Activated CD8-positive, alpha-beta memory T cell treated with anti-CD3 and anti-CD28 coated beads, Interleukin-2, amount 50 U/mL, for 1 hour (primary cell): ENCODE measurements around the gene WDR83.
"Not testable (repeated sequence)": the region's sequence is repeated elsewhere in the genome, so short reads cannot be mapped to it uniquely, and the experiment has no call there.

Source experiments
- DNase-seq: peaks from one replicate; pipeline ENCODE4 v3.0.0-alpha.2; 2020; ENCODE audit errors: extremely low read depth

The WDR83 gene, protein sequence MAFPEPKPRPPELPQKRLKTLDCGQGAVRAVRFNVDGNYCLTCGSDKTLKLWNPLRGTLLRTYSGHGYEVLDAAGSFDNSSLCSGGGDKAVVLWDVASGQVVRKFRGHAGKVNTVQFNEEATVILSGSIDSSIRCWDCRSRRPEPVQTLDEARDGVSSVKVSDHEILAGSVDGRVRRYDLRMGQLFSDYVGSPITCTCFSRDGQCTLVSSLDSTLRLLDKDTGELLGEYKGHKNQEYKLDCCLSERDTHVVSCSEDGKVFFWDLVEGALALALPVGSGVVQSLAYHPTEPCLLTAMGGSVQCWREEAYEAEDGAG

DNA sequence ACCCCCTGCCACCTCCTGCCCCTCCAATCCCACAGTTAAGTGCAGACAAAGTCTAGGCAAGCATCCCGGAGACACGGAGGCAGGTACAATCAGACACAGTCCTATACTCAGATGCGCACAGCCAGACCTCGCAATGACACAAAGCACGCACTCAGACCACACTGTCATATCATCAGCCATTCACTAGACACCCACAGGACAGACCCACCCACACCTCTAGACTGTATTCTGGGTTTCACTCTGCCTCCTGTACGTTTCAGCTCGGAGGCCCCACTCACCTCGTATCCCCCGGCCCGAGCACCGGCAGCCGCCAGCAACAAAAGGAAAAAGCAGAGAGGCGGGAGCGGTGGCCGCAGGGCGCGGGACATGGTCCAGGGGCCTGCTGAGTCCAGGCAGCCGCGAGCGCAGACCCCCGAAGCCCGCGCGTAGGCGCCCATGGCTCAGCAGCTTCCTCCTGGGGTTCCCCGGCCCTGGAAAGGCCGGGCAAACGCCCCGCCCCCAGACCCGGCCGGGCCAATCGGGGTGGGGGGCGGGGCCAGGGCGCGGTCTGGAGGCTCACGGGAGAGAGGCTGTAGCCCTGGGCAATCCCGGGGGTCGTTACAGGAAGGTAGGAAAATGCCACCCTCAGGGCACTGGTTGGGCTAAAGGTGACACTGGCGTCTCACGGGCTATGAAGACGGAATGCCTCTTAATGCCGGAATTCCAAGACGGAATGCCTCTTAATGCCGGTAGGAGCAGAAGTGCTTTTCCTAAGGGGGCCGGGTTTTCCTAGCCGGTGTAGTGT, at the start of gene WDR83, which contains the start of gene MAN2B1:
Gene WDR83 (plus strand): TSS at position 543 of the 784 bp plus-strand sequence. CDS start 2,984 bp downstream, outside the sequence.
Gene MAN2B1 (minus strand): TSS at position 478 of the 784 bp plus-strand sequence. CDS start 41 bp downstream, at position 437.
- peak; percentile 29 for DNase-seq

DNA sequence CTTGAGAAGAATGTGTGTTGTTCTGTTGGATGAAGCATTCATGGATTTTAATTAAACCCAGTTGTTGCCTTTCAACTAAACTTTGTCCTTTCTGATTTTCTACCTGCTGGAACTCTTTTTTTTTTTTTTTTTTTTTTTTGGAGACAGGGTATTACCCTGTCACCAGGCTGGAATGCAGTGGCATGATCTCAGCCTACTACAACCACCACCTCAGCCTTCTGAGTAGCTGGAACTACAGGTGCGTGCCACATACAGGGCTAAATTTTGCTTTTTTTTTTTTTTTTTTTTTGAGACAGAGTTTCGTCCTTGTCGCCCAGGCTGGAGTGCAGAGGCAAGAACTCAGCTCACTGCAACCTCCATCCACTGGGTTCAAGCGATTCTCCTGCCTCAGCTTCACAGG, 49.0 kb upstream of the WDR83 start:
- DNase-seq = no peak

DNA sequence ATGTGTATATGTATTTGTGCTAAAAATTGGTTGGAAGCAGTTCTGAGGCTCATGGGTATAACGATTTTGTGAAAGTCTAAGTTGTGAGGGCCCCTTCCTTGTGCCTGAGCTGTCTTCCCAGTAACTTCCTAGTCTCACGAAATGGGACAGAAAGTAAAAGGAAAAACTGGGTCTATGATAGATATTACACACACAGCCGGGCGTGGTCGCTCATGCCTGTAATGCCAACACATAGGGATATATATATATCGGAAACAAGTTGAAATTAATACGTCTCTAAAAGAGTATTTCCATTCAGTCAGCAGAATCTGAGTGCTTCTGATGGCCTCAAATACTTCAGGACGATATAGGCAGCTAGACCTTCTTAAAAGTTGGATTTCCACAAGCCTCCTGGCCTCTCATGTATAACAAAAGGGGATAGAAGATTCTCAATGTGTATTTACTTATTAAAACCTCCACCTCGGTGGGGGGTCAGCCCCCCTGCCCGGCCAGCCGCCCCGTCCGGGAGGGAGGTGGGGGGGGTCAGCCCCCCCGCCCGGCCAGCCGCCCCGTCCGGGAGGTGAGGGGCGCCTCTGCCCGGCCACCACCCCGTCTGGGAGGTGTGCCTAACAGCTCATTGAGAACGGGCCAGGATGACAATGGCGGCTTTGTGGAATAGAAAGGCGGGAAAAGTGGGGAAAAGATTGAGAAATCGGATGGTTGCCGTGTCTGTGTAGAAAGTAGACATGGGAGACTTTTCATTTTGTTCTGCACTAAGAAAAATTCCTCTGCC, 45.2 kb upstream of the WDR83 start:
- DNase-seq = not testable (repeated sequence)

DNA sequence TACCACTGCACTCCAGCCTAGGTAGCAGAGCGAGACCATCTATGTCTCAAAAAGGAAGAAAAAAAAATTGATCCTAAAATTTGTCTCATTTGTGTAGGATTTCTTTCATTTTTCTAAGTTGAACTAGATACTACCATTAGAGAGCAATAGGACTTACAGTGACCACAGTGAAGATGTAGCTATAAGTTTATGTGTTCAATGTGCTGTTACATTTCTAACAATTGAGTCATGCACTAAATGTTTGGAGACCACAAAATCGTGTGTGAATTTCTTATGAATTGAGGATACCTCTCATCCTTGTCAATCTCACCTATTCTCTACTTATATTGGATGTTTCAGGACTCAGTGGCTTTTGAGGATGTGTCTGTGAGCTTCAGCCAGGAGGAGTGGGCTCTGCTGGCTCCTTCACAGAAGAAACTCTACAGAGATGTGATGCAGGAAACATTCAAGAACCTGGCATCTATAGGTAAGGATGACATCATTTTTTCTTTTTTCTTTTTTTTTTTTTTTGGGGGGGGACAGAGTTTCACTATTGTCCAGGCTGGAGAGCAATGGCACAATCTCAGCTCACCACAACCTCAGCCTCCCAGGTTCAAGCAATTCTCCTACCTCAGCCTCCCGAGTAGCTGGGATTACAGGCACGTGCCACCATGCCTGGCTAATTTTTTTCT, 43.1 kb upstream of the WDR83 start:
- DNase-seq = no peak

DNA sequence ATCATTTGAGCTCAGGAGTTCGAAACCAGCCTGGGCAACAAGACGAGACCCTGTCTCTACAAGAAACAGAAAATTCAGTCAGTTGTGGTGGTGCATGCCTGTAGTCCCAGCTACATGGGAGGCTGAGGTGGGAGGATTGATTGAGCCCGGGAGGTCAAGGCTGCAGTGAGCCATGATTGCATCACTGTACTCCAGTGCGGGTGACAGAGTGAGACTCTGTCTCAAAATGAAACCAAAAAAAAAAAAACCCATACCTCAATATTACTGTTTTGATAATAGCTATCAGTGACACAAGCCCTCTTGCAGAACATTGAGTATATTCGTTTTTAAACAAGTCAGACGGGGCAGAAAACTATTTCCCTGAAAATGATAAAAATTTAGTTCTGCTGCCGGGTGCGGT, 39.6 kb upstream of the WDR83 start:
- no peak for DNase-seq

DNA sequence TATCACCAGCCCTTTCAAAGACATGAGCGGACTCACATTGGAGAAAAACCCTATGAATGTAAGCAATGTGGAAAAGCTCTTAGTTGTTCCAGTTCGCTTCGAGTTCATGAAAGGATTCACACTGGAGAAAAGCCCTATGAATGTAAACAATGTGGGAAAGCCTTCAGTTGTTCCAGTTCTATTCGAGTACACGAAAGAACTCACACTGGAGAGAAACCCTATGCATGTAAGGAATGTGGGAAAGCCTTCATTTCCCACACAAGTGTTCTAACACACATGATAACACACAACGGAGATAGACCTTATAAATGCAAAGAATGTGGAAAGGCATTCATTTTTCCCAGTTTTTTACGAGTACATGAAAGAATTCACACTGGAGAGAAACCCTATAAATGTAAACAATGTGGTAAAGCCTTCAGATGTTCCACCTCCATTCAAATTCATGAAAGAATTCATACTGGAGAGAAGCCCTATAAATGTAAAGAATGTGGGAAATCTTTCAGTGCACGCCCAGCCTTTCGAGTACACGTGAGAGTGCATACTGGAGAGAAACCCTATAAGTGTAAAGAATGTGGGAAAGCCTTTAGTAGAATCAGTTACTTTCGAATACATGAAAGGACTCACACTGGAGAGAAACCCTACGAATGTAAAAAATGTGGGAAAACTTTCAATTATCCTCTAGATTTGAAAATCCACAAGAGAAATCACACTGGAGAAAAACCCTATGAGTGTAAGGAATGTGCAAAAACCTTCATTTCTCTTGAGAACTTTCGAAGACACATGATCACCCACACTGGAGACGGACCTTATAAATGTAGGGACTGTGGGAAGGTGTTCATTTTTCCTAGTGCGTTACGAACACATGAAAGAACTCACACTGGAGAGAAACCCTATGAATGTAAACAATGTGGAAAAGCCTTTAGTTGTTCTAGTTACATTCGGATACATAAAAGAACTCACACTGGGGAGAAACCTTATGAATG, 38.3 kb upstream of the WDR83 start:
- DNase-seq = no peak

DNA sequence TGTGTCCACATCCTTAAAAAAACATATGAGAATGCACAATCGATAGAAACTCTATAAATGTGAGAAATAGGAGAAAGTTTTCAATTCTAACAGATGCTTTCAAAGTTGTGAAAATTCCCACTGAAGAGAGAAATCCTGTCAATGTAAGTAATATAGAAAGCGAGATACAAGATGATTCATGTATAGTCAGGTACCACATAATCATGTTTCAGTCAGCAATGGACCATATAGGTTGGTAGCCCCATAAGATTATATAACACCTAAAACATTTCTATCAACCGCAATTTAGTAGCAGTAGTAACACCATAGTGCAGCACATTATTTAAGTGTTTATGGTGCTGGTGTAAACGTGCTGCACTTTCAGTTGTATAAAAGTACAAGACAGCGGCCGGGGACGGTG, 37.4 kb upstream of the WDR83 start:
- no peak for DNase-seq

DNA sequence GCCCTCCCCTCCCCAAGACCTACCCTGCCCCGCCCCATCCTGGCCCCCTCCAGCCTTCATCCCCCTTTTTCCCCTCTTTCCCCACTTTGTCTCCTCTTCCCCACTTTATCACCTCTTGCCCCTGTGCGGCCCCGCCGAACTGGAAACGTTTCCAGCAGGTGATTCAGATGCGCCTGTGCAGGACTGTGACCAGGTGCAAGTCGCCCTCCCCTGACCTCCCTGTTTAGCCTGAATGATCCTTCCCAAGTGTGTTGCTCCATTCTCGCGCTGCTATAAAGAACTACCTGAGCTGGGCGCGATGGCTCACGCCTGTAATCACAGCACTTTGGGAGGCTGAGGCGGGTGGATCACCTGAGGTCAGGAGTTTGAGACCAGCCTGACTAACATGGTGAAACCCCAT, 30.0 kb upstream of the WDR83 start:
- DNase-seq = no peak

DNA sequence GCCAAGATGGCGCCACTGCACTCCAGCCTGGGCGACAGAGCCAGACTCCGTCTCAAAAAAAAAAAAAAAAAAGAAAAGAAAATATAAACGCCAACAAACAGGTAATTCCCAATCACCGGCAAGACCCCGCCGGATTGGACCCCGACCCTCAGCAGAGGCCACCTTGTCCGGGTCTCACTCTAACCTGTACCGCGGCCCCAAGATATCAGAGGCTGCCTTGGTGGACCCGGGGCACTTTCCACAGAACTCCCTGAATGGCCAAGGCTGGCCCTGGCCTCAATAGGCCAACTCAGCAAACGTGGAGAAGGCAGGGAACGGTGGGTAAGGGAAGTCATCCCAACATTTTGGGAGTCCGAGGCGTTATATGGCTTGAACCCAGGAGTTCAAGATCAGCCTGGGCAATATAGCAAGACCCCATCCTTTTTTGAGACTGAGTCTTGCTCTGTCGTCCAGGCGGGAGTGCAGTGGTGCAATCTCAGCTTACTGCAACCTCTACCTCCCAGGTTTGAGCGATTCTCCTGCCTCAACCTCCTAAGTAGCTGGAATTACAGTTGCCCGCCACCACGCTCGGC, 27.9 kb upstream of the WDR83 start:
- DNase-seq = no peak

DNA sequence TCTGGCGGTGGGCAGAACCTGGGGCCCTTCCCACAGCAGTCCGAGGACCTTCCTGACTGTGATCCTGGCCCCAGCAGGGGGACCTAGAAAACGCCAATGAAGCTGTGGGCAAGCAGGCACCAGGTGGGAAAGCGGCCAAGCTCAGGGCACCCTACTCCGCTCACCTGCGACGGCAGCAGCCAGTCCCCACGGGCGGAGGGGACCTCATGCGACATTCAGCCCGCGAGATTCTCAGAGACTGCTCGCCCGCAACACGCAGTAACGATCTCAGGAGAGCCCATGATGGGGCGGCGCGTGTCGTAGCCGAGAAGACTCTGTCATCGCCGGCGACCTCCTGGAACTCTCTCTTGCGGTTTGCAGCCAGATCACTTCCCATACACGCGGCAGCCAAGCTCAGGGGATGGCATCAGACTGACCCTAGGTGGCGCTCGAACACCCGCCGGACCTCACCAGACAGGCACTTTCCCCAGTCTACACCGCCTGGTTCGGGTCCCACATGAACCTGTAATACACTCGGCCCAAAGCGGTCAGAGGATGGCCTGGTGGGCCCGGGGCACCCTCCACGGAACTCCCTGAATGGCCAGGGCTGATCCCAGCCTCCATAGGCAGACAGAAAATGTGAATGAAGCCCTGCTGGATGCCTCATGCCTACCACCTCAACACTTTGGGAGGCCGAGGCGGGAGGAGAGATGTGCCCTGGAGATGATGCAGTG, 26.6 kb upstream of the WDR83 start:
- DNase-seq = peak; percentile 77

DNA sequence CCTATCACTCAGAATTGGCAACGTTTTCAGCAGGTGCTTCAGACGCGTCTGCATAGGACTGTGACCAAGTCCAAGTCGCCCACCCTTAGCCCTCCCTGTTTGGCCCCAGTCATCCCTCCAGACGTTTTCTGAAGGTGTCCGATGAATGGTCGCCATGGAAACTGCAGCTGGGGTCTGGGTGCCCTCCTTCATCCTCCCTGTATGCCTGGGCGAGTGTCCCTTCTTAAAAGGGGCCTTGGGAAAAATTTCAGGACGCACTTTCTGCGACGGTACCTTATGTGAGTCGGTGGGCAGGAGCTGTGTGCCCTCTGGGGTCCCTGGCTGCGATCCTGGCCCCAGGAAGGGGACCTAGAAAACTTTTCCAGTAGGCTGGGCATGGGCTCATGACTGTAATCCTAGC, 25.2 kb upstream of the WDR83 start:
- no peak for DNase-seq

DNA sequence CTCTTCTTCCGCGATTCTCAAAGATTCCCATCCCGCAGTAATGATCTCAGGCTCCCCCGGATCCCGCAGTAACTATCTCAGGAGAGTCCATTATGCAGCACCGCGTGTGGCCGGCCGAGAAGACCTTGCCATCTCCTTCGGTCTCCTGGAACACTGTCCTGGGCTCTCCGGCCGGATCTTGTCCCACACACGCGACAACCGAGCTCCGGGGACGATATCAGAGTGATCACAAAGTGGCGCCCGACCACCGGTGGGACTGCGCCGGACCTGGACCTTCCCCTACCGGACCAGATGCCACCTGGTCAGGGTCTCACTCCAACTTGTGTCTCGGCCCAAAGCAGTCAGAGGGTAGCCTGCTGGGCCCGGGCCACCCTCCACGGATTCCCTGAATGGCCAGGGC, 24.1 kb upstream of the WDR83 start:
- no peak for DNase-seq

DNA sequence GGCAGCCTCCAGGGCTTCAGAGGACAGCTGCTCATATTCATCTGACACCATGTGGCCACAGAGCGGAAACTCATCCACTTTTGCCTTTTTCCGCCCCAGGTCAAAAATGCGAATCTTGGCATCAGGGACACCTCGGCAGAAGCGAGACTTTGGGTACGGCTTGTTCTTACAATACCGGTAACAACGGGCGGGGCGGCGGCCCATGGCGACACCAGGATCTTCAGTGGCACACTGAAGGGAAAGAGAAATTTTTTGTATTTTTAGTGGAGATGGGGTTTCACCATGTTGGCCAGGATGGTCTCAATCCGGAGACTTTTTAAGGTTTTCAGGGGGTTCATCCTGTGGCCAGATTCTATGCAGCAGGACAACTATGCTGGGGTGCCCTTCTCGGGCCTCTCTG, 22.9 kb upstream of the WDR83 start:
- not testable (repeated sequence) for DNase-seq

DNA sequence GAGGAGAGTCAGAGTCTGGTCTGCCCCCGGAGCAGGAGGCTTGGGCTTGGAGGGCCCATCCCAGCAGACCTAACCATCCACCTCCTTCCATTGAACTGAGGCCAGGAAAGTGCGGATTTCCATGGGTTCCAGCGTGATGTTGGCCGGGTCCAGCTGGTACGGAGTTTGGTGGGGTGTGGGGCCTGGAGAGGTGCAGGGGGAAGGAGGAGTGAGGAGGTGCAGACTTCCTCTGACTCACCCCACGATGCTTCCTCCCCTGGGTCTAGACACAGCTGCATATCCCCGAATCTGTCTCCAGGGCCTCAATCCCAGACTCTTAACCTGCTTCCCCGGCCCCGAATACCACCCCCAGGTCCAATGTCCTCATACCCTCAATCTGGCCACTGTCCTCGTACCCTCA, 20.1 kb upstream of the WDR83 start:
- no peak for DNase-seq

DNA sequence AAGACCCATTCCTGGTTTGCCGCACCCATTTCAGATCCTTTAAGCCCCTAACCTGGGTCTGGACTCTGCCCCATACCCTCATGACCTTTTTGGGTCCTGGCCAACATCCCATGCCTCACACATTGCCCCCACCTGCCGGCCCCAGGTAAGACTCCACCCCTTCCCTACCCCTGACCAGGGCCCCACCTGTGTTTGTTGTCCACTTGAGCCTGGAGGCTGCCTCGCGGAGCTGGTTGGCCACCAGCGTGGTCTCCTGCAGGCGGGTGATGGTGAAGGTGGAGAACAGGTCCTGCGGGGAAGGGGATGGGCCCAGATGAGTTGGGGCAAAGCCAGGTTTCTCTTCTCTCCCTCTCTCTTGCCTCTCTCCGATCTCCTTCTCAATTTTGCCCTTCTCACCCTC, 19.6 kb upstream of the WDR83 start:
- DNase-seq = no peak

DNA sequence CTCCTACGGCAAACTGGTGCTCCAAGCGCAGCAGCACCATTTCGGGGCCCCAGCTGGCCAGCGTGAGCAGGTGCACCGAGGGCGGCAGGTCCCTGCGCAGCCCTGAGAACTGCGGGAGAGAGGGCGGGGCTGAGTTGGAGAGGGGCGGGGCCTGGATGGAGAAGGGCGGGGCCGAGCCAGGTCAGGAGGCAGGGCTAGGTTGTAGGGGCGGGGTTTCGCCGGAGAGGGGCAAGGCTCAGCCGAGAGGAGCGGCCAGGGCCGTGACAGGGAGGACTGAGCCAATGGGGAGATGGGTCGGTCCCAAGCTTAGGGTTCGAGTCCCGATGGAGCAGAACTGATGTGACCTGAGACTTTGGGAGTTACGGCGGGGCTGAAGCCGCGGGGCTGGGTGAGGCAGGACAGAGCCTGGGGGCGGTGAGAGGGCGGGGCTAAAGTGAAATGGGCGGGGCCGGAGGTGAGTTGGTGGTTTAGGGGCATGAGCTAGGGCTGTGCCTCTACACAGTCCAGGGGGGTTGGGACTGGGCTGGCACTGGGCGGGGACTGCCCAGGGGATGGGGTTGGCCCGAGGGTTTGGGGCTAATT, 19.0 kb upstream of the WDR83 start:
- DNase-seq = no peak

DNA sequence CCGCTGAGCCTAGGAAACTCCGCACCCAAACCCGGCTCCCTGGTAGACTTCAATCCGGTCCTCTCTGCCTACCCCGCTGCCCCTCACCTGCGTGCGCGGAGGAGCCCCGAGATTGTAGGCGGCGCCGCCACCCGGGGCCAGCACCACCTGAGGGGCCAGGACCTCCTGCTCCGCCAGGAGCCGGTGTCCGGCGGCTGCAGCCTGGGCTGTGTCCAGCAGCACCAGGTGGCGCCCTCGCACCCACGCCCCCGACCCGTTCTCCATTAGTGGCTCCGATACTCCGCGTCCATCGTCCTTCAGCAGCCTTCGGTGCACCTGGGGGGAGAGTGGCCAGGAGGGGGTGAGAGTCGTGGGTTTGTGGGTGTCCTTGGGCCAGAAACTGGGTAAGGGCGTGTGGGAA, 18.5 kb upstream of the WDR83 start:
- no peak for DNase-seq

DNA sequence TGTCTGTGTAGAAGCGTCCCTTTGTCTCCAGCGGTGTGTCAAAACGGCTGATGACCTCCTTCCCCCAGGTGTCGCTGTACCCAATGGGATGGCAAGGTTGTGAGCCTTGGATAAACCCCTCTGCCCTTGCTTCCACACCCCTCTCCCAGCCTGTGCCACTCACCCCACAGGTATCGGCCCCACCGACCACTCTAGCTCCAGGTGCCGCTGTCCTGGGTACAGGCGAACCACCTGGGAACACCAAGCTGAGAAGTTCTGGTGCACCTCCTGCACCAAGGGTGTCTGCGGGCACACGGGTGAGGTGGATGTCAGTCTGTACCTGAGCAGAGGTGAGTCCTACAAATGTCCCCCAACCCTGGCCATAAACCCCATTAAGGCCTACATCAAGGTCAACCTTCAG, 16.7 kb upstream of the WDR83 start:
- no peak for DNase-seq

DNA sequence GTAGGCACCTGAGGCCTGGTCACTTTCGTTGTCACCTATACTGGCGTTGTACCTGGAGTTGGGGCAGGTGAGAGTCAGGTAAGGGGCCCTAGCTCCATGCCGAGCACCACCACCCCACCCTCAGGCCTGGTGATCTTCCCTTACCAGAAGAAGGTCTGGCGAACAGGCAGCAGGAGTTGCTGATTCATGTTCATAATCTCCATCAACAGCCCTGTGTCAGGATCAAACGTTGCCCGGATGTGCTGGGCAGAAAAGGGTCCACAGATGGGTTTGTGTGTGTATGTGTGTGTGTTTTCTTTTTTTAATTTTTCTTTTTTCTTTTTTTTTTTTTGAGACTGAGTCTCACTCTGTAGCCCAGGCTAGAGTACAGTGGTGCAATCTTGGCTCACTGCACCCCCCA, 14.4 kb upstream of the WDR83 start:
- DNase-seq = no peak
